ENCODE results near the gene SRRM5. TPM values are rescaled to one million over a fixed set of nuclear protein-coding genes. Genes with fewer than 3 reads are reported as not detected.

Gene SRRM5
- total and polyA plus RNA-seq, 2 of the 13 experiments (the other 11 are each of a cell fraction or from before 2014, with no cell fraction given) = 0.11 to 0.16 TPM

GRCh38 chr19:43625918-43626579 is 14.2 kb downstream of the SRRM5 start:
- no peak overlapping the region for H3K9ac ChIP-seq (ENCODE audit: insufficient read depth, low read depth, low read length)
- ChIA-PET POLR2A (no interaction called here), CTCF (ENCODE audit: low intra/inter-chr PET ratio, low total read pairs) (no interaction called here)
- no peaks in the 10 kb centered on the region for H3K79me2 ChIP-seq (ENCODE audit: insufficient read depth, low read length)
- DNase-seq (ENCODE audit: low spot score) (no peak), FAIRE-seq (no peak), ATAC-seq (no peak)
- no peaks in the 10 kb centered on the region for H4K20me1 ChIP-seq (ENCODE audit: insufficient read depth, low read length)
- intact Hi-C loops (cut with micrococcal nuclease; ENCODE audit: unreplicated experiment) (no loop called here), in situ Hi-C loops (cut with HindIII; ENCODE audit: extremely low pct_ligation_motif_present, low pct_unique_long_range_greater_than_20kb) (no loop called here)
- H3K9me3 ChIP-seq (ENCODE audit: low read length) = no peaks in the 10 kb centered on the region
- H3K4me1 ChIP-seq (ENCODE audit: insufficient read depth, low read length) = 0 out of 2 replicates have a peak, but pooled peaks cover under 1% of the 10 kb centered on the region
- no TSS peak for BruUV-seq (replicated peaks)
- no peak overlapping the region for H3K4me2 ChIP-seq (ENCODE audit: low read depth, low read length)
- no peak overlapping the region for H3K27ac ChIP-seq (ENCODE audit: extremely low read length, insufficient read depth, low read length)
- TF ChIP-seq AGO2 (optimal IDR thresholded peaks at IDR 0.05; ENCODE audit: low read depth, low read length) (peak; percentile 78), PRMT3 (CRISPR knock-in tag; IDR thresholded peaks at IDR 0.05; ENCODE audit: borderline replicate concordance, low read depth) (no peak), AGO1 (IDR thresholded peaks at IDR 0.05; ENCODE audit: low read depth, low read length, poor library complexity, severe bottlenecking) (peak; percentile 68), ZBTB38 (CRISPR knock-in tag; IDR thresholded peaks at IDR 0.05) (no peak), ZNF687 (CRISPR knock-in tag; IDR thresholded peaks at IDR 0.05) (peak; percentile 8; the same call in 1 of the 2 replicates)
- 93% methylated on average over 23 of the region's 32 CpGs for WGBS (ENCODE audit: low lambda C conversion rate)
- no peak overlapping the region for H3K4me3 ChIP-seq (replicated peaks in 1 of 3; ENCODE audit: insufficient read depth in 1 of 3, low read depth in 2 of 3, low read length in 3 of 3)
- no peaks in the 10 kb centered on the region for H3K27me3 ChIP-seq (ENCODE audit: control insufficient read depth in 1 of 2, insufficient read depth in 2 of 2, low read length in 2 of 2)
- peaks cover 0 to 2% of the 10 kb centered on the region in 2 experiments; a peak in 1 of 5 replicates for H3K36me3 ChIP-seq (replicated peaks in 1 of 2; ENCODE audit: control insufficient read depth in 1 of 2, insufficient read depth in 2 of 2, low read length in 2 of 2)
- no peak overlapping the region for H2AFZ ChIP-seq (ENCODE audit: low read length)

Measured in HepG2 (cell line).